H9 (cell line): ENCODE measurements around the gene CDKL4. TPM values are rescaled to one million over a fixed set of nuclear protein-coding genes. Genes with fewer than 3 reads are reported as not detected.
A peak's percentile ranks its signal among the peaks of the same experiment; 100 is the strongest.

Experiments
- DNase-seq: peaks from one replicate; pipeline ENCODE4 v3.0.0-alpha.2; 2017
- H2AFZ ChIP-seq: one replicate; pipeline ENCODE4 v1.6.1; 2013; ENCODE audit warnings: mild to moderate bottlenecking, low read length, control low read depth, moderate library complexity
- H2AK5ac ChIP-seq: 2 replicates; pipeline ENCODE4 v1.6.1; 2013; ENCODE audit warnings: low read length, control low read depth, mixed read lengths; ENCODE audit not compliant: insufficient read length
- H2BK120ac ChIP-seq: one replicate; pipeline ENCODE4 v1.6.1; 2013; ENCODE audit warnings: low read depth, mild to moderate bottlenecking, low read length, control low read depth, inconsistent platforms; ENCODE audit not compliant: poor library complexity, severe bottlenecking
- H2BK12ac ChIP-seq: 2 replicates; pipeline ENCODE4 v1.6.1; 2013; ENCODE audit warnings: low read length, control low read depth, mixed read lengths, low read depth; ENCODE audit not compliant: insufficient read length
- H2BK15ac ChIP-seq: 2 replicates; pipeline ENCODE4 v1.6.1; 2013; ENCODE audit warnings: low read depth, low read length, control low read depth
- H2BK20ac ChIP-seq: one replicate; pipeline ENCODE4 v1.6.1; 2013; ENCODE audit warnings: low read depth, mild to moderate bottlenecking, low read length, control low read depth, inconsistent platforms; ENCODE audit not compliant: poor library complexity, severe bottlenecking
- H2BK5ac ChIP-seq: 2 replicates; pipeline ENCODE4 v1.6.1; 2013; ENCODE audit warnings: low read length, control low read depth, mixed read lengths; ENCODE audit not compliant: insufficient read length
- H3K14ac ChIP-seq: 2 replicates; pipeline ENCODE4 v1.6.1; 2013; ENCODE audit warnings: low read length, control low read depth; ENCODE audit not compliant: insufficient read depth
- H3K18ac ChIP-seq: 2 replicates; pipeline ENCODE4 v1.6.1; 2013; ENCODE audit warnings: low read depth, mild to moderate bottlenecking, mixed read lengths, low read length, control low read depth; ENCODE audit not compliant: insufficient read length
- H3K23ac ChIP-seq: 2 replicates; pipeline ENCODE4 v1.6.1; 2013; ENCODE audit warnings: low read length, control low read depth, mixed read lengths, low read depth; ENCODE audit not compliant: insufficient read length
- H3K23me2 ChIP-seq: 2 replicates; pipeline ENCODE4 v1.6.1; 2013; ENCODE audit warnings: low read depth, mild to moderate bottlenecking, mixed read lengths, low read length, control low read depth; ENCODE audit not compliant: insufficient read length, poor library complexity, severe bottlenecking
- H3K27ac ChIP-seq: 2 replicates; pipeline ENCODE4 v1.5.1; 2013; ENCODE audit warnings: low read length, control low read depth, mixed read lengths, low read depth; ENCODE audit not compliant: insufficient read length
- H3K27me3 ChIP-seq: 2 replicates; pipeline ENCODE4 v1.6.1; 2013; ENCODE audit warnings: low read length, control low read depth, inconsistent platforms; ENCODE audit not compliant: insufficient read depth
- H3K4ac ChIP-seq: 2 replicates; pipeline ENCODE4 v1.6.1; 2013; ENCODE audit warnings: low read depth, mild to moderate bottlenecking, control low read depth, inconsistent platforms, low read length, moderate library complexity
- H3K4me1 ChIP-seq: 2 replicates; pipeline ENCODE4 v1.6.1; 2013; ENCODE audit warnings: low read length, control low read depth, inconsistent platforms; ENCODE audit not compliant: insufficient read depth
- H3K4me2 ChIP-seq: 2 replicates; pipeline ENCODE4 v1.6.1; 2013; ENCODE audit warnings: low read length, control low read depth, mixed read lengths; ENCODE audit not compliant: insufficient read length, insufficient read depth
- H3K56ac ChIP-seq: 2 replicates; pipeline ENCODE4 v1.6.1; 2013; ENCODE audit warnings: low read depth, mild to moderate bottlenecking, mixed read lengths, low read length, control low read depth; ENCODE audit not compliant: insufficient read length
- H3K79me1 ChIP-seq: 2 replicates; pipeline ENCODE4 v1.6.1; 2013; ENCODE audit warnings: low read depth, mild to moderate bottlenecking, moderate library complexity, low read length, control low read depth, inconsistent platforms; ENCODE audit not compliant: insufficient read depth, poor library complexity, severe bottlenecking
- H3K79me2 ChIP-seq: 2 replicates; pipeline ENCODE4 v1.6.1; 2013; ENCODE audit warnings: low read length, control low read depth, inconsistent platforms; ENCODE audit not compliant: insufficient read depth
- H3K9ac ChIP-seq: 2 replicates; pipeline ENCODE4 v1.6.1; 2013; ENCODE audit warnings: low read length, control low read depth, mixed read lengths; ENCODE audit not compliant: insufficient read length; ENCODE audit errors: extremely low read depth
- H3K9me3 ChIP-seq: one replicate; pipeline ENCODE4 v1.6.1; 2013; ENCODE audit warnings: low read depth, low read length, inconsistent platforms; ENCODE audit not compliant: control insufficient read depth
- H3T11ph ChIP-seq: one replicate; pipeline ENCODE4 v1.6.1; 2013; ENCODE audit warnings: mild to moderate bottlenecking, low read length, control low read depth, inconsistent platforms
- H4K20me1 ChIP-seq: one replicate; pipeline ENCODE4 v1.6.1; 2013; ENCODE audit not compliant: control insufficient read depth, insufficient read length, insufficient read depth
- H4K5ac ChIP-seq: 2 replicates; pipeline ENCODE4 v1.6.1; 2013; ENCODE audit warnings: low read depth, mild to moderate bottlenecking, mixed read lengths, low read length, control low read depth; ENCODE audit not compliant: insufficient read length
- H4K8ac ChIP-seq: replicated peaks from 2 replicates; pipeline ENCODE4 v1.6.1; 2013; ENCODE audit warnings: low read length, control low read depth, mixed read lengths, low read depth; ENCODE audit not compliant: insufficient read length
- H4K91ac ChIP-seq: 2 replicates; pipeline ENCODE4 v1.6.1; 2013; ENCODE audit warnings: low read depth, mild to moderate bottlenecking, moderate library complexity, mixed read lengths, low read length, control low read depth; ENCODE audit not compliant: insufficient read length
- H3K27ac Mint-ChIP-seq, 3 experiments: 2 replicates in 2 of 3; 3 replicates in 1 of 3; pipeline ENCODE4 v1.8.0; 2020 to 2021; ENCODE audit warnings: mixed read lengths in 3 of 3, mild to moderate bottlenecking in 1 of 3, moderate library complexity in 1 of 3
- H3K27me3 Mint-ChIP-seq: 2 replicates; pipeline ENCODE4 v1.8.0; 2021; ENCODE audit warnings: low read depth, mild to moderate bottlenecking, moderate library complexity, mixed read lengths
- H3K36me3 Mint-ChIP-seq, 3 experiments: 2 replicates in 2 of 3; 3 replicates in 1 of 3; pipeline ENCODE4 v1.8.0; 2020 to 2021; ENCODE audit warnings: low read depth in 3 of 3, mixed read lengths in 3 of 3; ENCODE audit not compliant: insufficient read depth in 1 of 3
- H3K4me1 Mint-ChIP-seq, 2 experiments: 2 replicates each; pipeline ENCODE4 v1.8.0; 2020; ENCODE audit warnings: mixed read lengths in 2 of 2
- H3K4me3 Mint-ChIP-seq, 2 experiments: 2 replicates in 1 of 2; 3 replicates in 1 of 2; pipeline ENCODE4 v1.8.0; 2020 to 2021; ENCODE audit warnings: mild to moderate bottlenecking in 2 of 2, mixed read lengths in 2 of 2, moderate library complexity in 1 of 2
- H3K9me3 Mint-ChIP-seq, 2 experiments: 2 replicates in 1 of 2; 3 replicates in 1 of 2; pipeline ENCODE4 v1.8.0; 2020; ENCODE audit warnings: mild to moderate bottlenecking in 2 of 2, mixed read lengths in 2 of 2, moderate library complexity in 1 of 2
- CTCF ChIP-seq: fragments of 200-600 bp; sonication (generic); conservative IDR thresholded peaks from 3 replicates; pipeline ENCODE4 v1.8.0; 2021; ENCODE audit warnings: antibody characterized with exemption, mild to moderate bottlenecking
- WGBS: extraction: QIAGEN DNeasy Blood & Tissue Kit; methylation state at CpG from one replicate; pipeline ENCODE4 v1.1.7; 2013; ENCODE audit warnings: missing lambda C conversion rate, low lambda C conversion rate, mixed read lengths; ENCODE audit not compliant: insufficient read length; ENCODE audit errors: extremely low coverage; 5-methylcytosine and 5-hydroxymethylcytosine counted together
- total RNA-seq: library from RNA; stranded (reverse); gene quantifications from 2 replicates; pipeline ENCODE4 v1.2.1, GENCODE V29; 2021

The CDKL4 gene
- total RNA-seq, 1 experiment from 2014 or later, result not detected

- Histone ChIP-seq H3K23ac (no peak overlapping the region), H3K14ac (no peak overlapping the region), H3K4me1 (no peaks in the 10 kb centered on the region), H4K91ac (no peak overlapping the region), H4K8ac (no peak overlapping the region), H3K27me3 (no peaks in the 10 kb centered on the region), H3K9me3 (no peaks in the 10 kb centered on the region), H2BK5ac (no peak overlapping the region), H3K79me1 (no peaks in the 10 kb centered on the region), H3K23me2 (no peaks in the 10 kb centered on the region), H3K79me2 (no peaks in the 10 kb centered on the region), H3K9ac (no peak overlapping the region), H3K18ac (no peak overlapping the region), H3T11ph (no peak overlapping the region), H3K4me2 (no peak overlapping the region), H2AK5ac (no peak overlapping the region), H3K56ac (no peak overlapping the region), H2BK15ac (no peak overlapping the region), H2BK12ac (no peak overlapping the region), H2AFZ (no peak overlapping the region), H2BK20ac (no peak overlapping the region), H3K4ac (no peak overlapping the region), H3K27ac (no peak overlapping the region), H4K20me1 (no peaks in the 10 kb centered on the region), H4K5ac (no peak overlapping the region), H2BK120ac (no peak overlapping the region)
- H3K27me3 Mint-ChIP-seq, result no peaks in the 10 kb centered on the region
- no peak for TF ChIP-seq CTCF
- peaks cover 7 to 27% of the 10 kb centered on the region in 2 experiments for H3K4me1 Mint-ChIP-seq
- no peak overlapping the region for H3K27ac Mint-ChIP-seq
- no peak for DNase-seq
- WGBS, result no CpG with 5 or more reads among the region's 4 CpGs
- peak overlapping the region in 1 of 2 experiments; percentile 8; a peak in 1 of 5 replicates for H3K4me3 Mint-ChIP-seq
- H3K9me3 Mint-ChIP-seq, result peaks cover 11% of the 10 kb centered on the region in 2 experiments; a peak in 4 of 5 replicates
- peaks cover 8 to 20% (median 10%) of the 10 kb centered on the region in 3 experiments for H3K36me3 Mint-ChIP-seq
Observed at GRCh38 chr2:39241588-39241987, 2.2 kb downstream of the CDKL4 start.
